Ovary (tissue), 9 donors: Measurements from ENCODE around the gene ZMYND8. TPM values are rescaled to one million over a fixed set of nuclear protein-coding genes. Genes with fewer than 3 reads are reported as not detected.

Source experiments
- DNase-seq, 5 donors: peaks; one replicate each; pipeline ENCODE4 v3.0.0-alpha.2; 2019 to 2020
- H3K27ac ChIP-seq, 2 donors: fragments of 200-600 bp; one replicate each; pipeline versions ENCODE4 v1.5.1 to v1.8.0; 2019 to 2022
- H3K27me3 ChIP-seq: fragments of 200-600 bp; one replicate; pipeline ENCODE4 v1.8.0; 2022
- H3K36me3 ChIP-seq: fragments of 200-600 bp; sonication (generic); one replicate; pipeline ENCODE4 v1.5.1; 2019
- H3K4me1 ChIP-seq: one replicate; pipeline ENCODE4 v1.8.1; 2013; ENCODE audit warnings: mild to moderate bottlenecking, moderate library complexity; ENCODE audit not compliant: insufficient read depth
- H3K4me3 ChIP-seq: fragments of 200-600 bp; sonication (generic); one replicate; pipeline ENCODE4 v1.5.1; 2017
- H3K9me3 ChIP-seq, 2 donors: fragments of 200-600 bp in 1 of 2; sonication (generic) in 1 of 2; one replicate each; pipeline versions ENCODE4 v1.5.1 to v1.8.1; 2013 to 2019; ENCODE audit warnings: mild to moderate bottlenecking in 1 of 2, moderate library complexity in 1 of 2
- CTCF ChIP-seq, 3 donors: fragments of 450-650 bp in 2 of 3; fragments of 200-600 bp in 1 of 3; IDR thresholded peaks; one replicate each; pipeline versions ENCODE4 v1.5.1 to v1.8.0; 2016 to 2022; ENCODE audit warnings: antibody characterized with exemption in 3 of 3, mild to moderate bottlenecking in 1 of 3
- EP300 ChIP-seq: sonication (generic); formaldehyde crosslinking; IDR thresholded peaks from one replicate; pipeline ENCODE4 v1.6.1; 2017; ENCODE audit warnings: antibody characterized with exemption
- POLR2A ChIP-seq: fragments of 450-650 bp; IDR thresholded peaks from one replicate; pipeline ENCODE4 v1.6.1; 2017; ENCODE audit warnings: antibody characterized with exemption, mild to moderate bottlenecking, moderate library complexity
- WGBS, 3 donors: extraction: QIAGEN DNeasy Blood & Tissue Kit in 1 of 3; methylation state at CpG; one replicate each; pipeline versions ENCODE4 v1.1.5 to v1.1.7; 2013 to 2017; 5-methylcytosine and 5-hydroxymethylcytosine counted together
- intact Hi-C, 4 donors: fragments of 100-400 bp; cut with DNase I; formaldehyde crosslinking; loops; one replicate each; pipeline versions ENCODE4 v1.11.0 to v1.15.1; 2022 to 2023
- polyA plus RNA-seq, 2 donors: library from polyadenylated mRNA; stranded (reverse); fragments of 200-250 nt in 1 of 2; fragments of 350-450 nt in 1 of 2; fragmentation: Illumina TruSeq in 1 of 2; extraction: RNeasy Lipid Tissue Mini Kit (QIAGEN cat#74804) in 1 of 2; gene quantifications; one replicate each; pipeline ENCODE4 v1.2.3, GENCODE V29; 2013 to 2014
- total RNA-seq, 7 donors: library from RNA; depleted of rRNA in 2 of 7; stranded (reverse); fragments of >200 nt in 2 of 7; fragmentation: NEBNext Ultra II Directional in 3 of 7; extraction: Animal tissue kit (Norgen Biotek cat#: 25700) in 3 of 7; gene quantifications; one replicate each; pipeline versions ENCODE4 v1.1.0 to v1.2.4, GENCODE V29; 2016 to 2023
- donor health status: DM: no; HTN: no; CAD: no; lungs with moderate emphysema.
- donor health status: DM: no; HTN: no; CAD: no.
- donor health status: Bipolar disorder and iron deficiency.
- donor health status: DM: yes; HTN: yes; CAD: no.
- donor health status: DM: no; HTN: no; CAD: no.
- donor health status: DM: yes; HTN: yes; CAD: no.

ZMYND8 gene
- total and polyA plus RNA-seq, 9 donors, result 8.3 to 40.7 (median 30.5) TPM

GRCh38 chr20:47315339-47316056 lies 41.0 kb downstream of the ZMYND8 start:
- TF ChIP-seq EP300, result no peak
- H3K27ac ChIP-seq, result peak overlapping the region; percentile 94 to 95
- H3K27me3 ChIP-seq, result no peaks in the 10 kb centered on the region
- H3K4me1 ChIP-seq, result peaks cover 42% of the 10 kb centered on the region
- H3K9me3 ChIP-seq, result no peaks in the 10 kb centered on the region
- intact Hi-C loops, result loop anchor here in 1 of 4 donors (5.0 kb wide), 1 partner anchor 42 kb away; the partner anchor contains the start of gene ZMYND8
- no peak overlapping the region for H3K4me3 ChIP-seq
- 52 to 63% (median 60%) methylated on average over 10 of the region's 10 CpGs for WGBS, 3 donors
- no peaks in the 10 kb centered on the region for H3K36me3 ChIP-seq
- peak in 2 of 5 donors; percentile 20 to 39 for DNase-seq

- TF ChIP-seq EP300, result no peak
- no peak for TF ChIP-seq CTCF (IDR thresholded peaks at IDR 0.05)
- TF ChIP-seq POLR2A, result no peak
- Histone ChIP-seq H3K4me3 (no peak overlapping the region), H3K27me3 (no peaks in the 10 kb centered on the region), H3K4me1 (peaks cover 36% of the 10 kb centered on the region), H3K9me3 (no peaks in the 10 kb centered on the region), H3K27ac (peak overlapping the region; percentile 47 to 95), H3K36me3 (no peaks in the 10 kb centered on the region)
- intact Hi-C loops, result loop anchor here in 2 of 4 donors (5.0 kb wide), 2 partner anchors 37 to 43 kb away; partner anchors contain the start of gene ZMYND8 (in 1 of the 2)
- WGBS, 3 donors, result 94 to 99% (median 98%) methylated on average over 3 of the region's 3 CpGs
- DNase-seq, result peak in 1 of 5 donors; percentile 8
Observed at GRCh38 chr20:47314647-47315338, 41.7 kb downstream of the ZMYND8 start.

DNA sequence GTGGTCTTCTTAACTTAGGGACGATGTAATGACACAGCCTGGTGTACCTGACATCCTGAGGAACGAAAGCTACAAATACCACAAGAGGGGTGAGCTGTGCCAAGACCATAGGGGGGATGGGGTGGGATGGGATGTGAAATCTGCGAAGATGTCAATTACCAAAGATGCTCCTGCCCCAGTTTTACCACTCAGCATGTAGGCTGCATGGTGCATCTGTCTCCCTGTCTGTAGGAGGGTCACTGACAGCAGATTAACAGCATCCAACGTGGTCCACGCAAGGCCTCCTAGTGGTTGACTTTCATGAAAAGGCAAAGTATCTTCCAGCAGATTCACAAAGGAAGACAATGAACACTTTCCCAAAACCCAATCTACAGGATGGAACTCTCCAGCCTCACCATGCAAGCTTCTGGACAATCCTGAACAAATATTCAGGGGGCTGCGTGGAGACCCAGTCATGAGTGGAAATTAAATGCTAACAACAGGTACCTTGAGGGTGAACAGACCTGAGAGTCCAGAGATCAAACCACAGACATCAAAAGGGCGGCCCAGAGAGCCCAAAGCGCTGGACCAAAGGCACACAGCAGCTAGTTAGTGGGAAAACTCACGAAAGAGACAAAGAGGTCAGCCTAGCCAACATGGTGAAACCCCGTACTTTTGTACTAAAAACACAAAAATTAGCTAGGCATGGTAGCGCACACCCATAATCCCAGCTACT lies 44.4 kb downstream of the ZMYND8 start:
- Histone ChIP-seq H3K27me3 (no peaks in the 10 kb centered on the region), H3K27ac (no peak overlapping the region), H3K9me3 (no peaks in the 10 kb centered on the region), H3K36me3 (no peaks in the 10 kb centered on the region), H3K4me3 (no peak overlapping the region), H3K4me1 (peaks cover 19% of the 10 kb centered on the region)
- TF ChIP-seq CTCF (IDR thresholded peaks at IDR 0.05) (no peak), EP300 (no peak), POLR2A (no peak)
- intact Hi-C loops, result loop anchor here in 1 of 4 donors (5.0 kb wide), 1 partner anchor 35 kb away; no protein-coding TSS in a partner anchor
- no peak for DNase-seq
- 94 to 97% (median 95%) methylated on average over 11 of the region's 11 CpGs for WGBS, 3 donors

GRCh38 chr20:47311211-47311610 lies 45.3 kb downstream of the ZMYND8 start:
- no peak for DNase-seq

More at GRCh38 chr20:47311211-47311610, 45.3 kb downstream of the ZMYND8 start:
- intact Hi-C loops, result loop anchor here in 1 of 4 donors (5.0 kb wide), 1 partner anchor 34 kb away; no protein-coding TSS in a partner anchor
- TF ChIP-seq POLR2A (no peak), CTCF (IDR thresholded peaks at IDR 0.05) (no peak), EP300 (no peak)
- Histone ChIP-seq H3K4me1 (peaks cover 14% of the 10 kb centered on the region), H3K9me3 (no peaks in the 10 kb centered on the region), H3K27me3 (no peaks in the 10 kb centered on the region), H3K36me3 (no peaks in the 10 kb centered on the region), H3K27ac (no peak overlapping the region), H3K4me3 (no peak overlapping the region)
- 95 to 97% (median 96%) methylated on average over 5 of the region's 5 CpGs for WGBS, 3 donors
